Lower lobe of right lung (tissue), 2 donors: ENCODE data around the gene WNT7B. TPM values are rescaled to one million over a fixed set of nuclear protein-coding genes. Genes with fewer than 3 reads are reported as not detected.

Experiments used
- ATAC-seq, 2 donors: fragments of 200-7000 bp; cut with Tn5 transposase; one replicate each; pipeline ENCODE4 v1.9.1; 2020 to 2022; ENCODE audit warnings: mild to moderate bottlenecking in 2 of 2, moderate library complexity in 2 of 2
- DNase-seq: peaks from one replicate; pipeline ENCODE4 v3.0.0-alpha.2; 2020
- H3K27ac ChIP-seq: fragments of 200-600 bp; one replicate; pipeline ENCODE4 v1.8.0; 2022
- H3K27me3 ChIP-seq: fragments of 200-600 bp; one replicate; pipeline ENCODE4 v1.8.0; 2022; ENCODE audit warnings: low read depth
- H3K36me3 ChIP-seq: fragments of 200-600 bp; one replicate; pipeline ENCODE4 v1.8.0; 2022; ENCODE audit warnings: mild to moderate bottlenecking
- H3K4me1 ChIP-seq: fragments of 200-600 bp; one replicate; pipeline ENCODE4 v1.8.0; 2022
- H3K4me3 ChIP-seq: fragments of 200-600 bp; one replicate; pipeline ENCODE4 v1.8.0; 2022; ENCODE audit warnings: mild to moderate bottlenecking
- H3K9me3 ChIP-seq: fragments of 200-600 bp; one replicate; pipeline ENCODE4 v1.8.0; 2022
- intact Hi-C: fragments of 100-400 bp; cut with DNase I; formaldehyde crosslinking; loops from one replicate; pipeline ENCODE4 v1.11.0; 2022
- total RNA-seq: library from RNA; stranded (reverse); fragmentation: NEBNext Ultra II Directional; extraction: Animal tissue kit (Norgen Biotek cat#: 25700); gene quantifications from one replicate; pipeline ENCODE4 v1.2.1, GENCODE V29; 2021
- TF ChIP-seq, protein P1 (sequence below): fragments of 200-600 bp; IDR thresholded peaks from one replicate; pipeline ENCODE4 v1.8.0; 2022; ENCODE audit warnings: antibody characterized with exemption, mild to moderate bottlenecking
- donor health status: DM: no; HTN: yes; CAD: no; lungs with severe emphysema.

The WNT7B gene
- total RNA-seq, 1 donor from 2014 or later: 6.3 TPM

DNA sequence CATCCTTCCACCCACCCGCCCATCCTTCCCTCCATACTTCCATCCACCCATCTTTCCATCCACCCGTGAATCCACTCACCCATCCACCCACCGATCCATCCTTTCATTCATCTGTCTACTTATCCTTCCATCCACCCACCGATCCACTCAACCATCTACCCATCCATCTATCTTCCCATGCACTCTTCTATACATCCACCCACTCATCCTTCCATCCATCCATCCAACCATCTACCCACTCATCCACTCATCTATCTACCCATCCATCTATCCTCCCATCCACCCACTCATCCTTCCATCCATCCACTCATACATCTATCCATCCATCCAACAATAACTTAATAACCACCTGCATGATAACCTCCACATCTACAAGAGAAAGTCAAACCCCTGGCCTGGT is 47.3 kb downstream of the WNT7B start:
- no peaks in the 10 kb centered on the region for H3K36me3 ChIP-seq
- peaks cover 13% of the 10 kb centered on the region for H3K27me3 ChIP-seq
- no peaks in the 10 kb centered on the region for H3K9me3 ChIP-seq
- intact Hi-C loops: no loop called here
- no peaks in the 10 kb centered on the region for H3K4me1 ChIP-seq
- DNase-seq: no peak
- H3K4me3 ChIP-seq: no peak overlapping the region
- ATAC-seq: no peak
- H3K27ac ChIP-seq: no peak overlapping the region
- TF ChIP-seq, protein P1, sequence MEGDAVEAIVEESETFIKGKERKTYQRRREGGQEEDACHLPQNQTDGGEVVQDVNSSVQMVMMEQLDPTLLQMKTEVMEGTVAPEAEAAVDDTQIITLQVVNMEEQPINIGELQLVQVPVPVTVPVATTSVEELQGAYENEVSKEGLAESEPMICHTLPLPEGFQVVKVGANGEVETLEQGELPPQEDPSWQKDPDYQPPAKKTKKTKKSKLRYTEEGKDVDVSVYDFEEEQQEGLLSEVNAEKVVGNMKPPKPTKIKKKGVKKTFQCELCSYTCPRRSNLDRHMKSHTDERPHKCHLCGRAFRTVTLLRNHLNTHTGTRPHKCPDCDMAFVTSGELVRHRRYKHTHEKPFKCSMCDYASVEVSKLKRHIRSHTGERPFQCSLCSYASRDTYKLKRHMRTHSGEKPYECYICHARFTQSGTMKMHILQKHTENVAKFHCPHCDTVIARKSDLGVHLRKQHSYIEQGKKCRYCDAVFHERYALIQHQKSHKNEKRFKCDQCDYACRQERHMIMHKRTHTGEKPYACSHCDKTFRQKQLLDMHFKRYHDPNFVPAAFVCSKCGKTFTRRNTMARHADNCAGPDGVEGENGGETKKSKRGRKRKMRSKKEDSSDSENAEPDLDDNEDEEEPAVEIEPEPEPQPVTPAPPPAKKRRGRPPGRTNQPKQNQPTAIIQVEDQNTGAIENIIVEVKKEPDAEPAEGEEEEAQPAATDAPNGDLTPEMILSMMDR: no peak

DNA sequence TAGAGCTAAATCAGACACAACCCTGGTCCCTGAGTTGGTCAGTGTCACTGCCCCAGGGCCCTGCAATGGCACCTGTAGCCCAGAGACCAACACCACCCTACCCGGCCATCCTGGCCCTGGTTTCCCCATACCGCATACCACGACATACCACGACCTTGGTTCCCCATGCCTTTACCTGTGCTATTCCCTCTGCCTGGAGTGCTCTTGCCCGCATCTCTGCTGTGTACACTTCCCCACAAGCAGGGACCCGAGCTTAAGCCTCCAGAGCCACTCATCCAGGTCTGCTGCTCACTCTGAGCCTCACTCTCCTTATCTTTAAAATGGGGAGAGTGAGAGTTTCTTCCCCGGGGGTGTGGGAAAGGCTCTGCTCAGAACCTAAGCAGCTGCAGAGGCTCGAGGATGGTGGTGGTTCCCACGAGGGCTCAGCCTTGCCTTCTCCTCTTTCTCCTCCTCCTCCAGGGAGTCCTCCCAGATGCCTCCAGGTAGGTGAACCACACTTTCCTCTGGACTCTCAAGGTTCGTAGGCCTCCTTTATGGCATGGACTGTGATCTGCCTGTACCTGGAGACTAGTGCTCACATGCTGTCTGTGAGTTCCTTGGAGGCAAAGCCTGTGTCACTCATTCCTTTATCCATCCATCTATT is 48.1 kb downstream of the WNT7B start:
- TF ChIP-seq, protein P1: no peak

DNA sequence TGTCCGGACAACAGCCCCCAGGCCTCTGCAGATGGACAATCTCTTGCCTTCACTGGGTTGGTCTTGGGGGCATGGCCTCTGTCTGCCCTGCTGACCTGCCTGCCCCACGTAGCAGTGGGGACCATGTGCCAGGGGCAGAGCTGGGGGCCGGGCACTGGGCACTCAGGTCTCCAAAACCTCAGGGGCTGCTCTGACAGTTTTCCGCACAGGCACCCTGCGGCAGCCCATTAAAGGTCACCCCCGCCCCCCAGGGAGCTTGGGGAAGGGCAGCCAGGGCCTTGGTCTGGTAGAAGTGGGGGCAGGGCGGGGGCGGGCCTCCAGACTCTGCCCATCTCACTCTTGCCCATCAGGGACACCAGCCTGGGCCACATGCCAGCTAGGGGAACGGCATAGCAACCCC is 49.9 kb downstream of the WNT7B start:
- DNase-seq (no peak), ATAC-seq (no peak)
- Histone ChIP-seq H3K36me3 (no peaks in the 10 kb centered on the region), H3K4me3 (no peak overlapping the region), H3K27me3 (peaks cover 6% of the 10 kb centered on the region), H3K9me3 (no peaks in the 10 kb centered on the region), H3K27ac (no peak overlapping the region), H3K4me1 (peaks cover 4% of the 10 kb centered on the region)
- intact Hi-C loops: no loop called here
- TF ChIP-seq, protein P1: no peak

More for the DNA sequence above, 48.1 kb downstream of the WNT7B start:
- no peaks in the 10 kb centered on the region for H3K9me3 ChIP-seq
- H3K27me3 ChIP-seq: peaks cover 9% of the 10 kb centered on the region
- intact Hi-C loops: no loop called here
- no peaks in the 10 kb centered on the region for H3K36me3 ChIP-seq
- H3K27ac ChIP-seq: no peak overlapping the region
- peaks cover 4% of the 10 kb centered on the region for H3K4me1 ChIP-seq
- no peak for DNase-seq
- no peak overlapping the region for H3K4me3 ChIP-seq
- no peak for ATAC-seq

DNA sequence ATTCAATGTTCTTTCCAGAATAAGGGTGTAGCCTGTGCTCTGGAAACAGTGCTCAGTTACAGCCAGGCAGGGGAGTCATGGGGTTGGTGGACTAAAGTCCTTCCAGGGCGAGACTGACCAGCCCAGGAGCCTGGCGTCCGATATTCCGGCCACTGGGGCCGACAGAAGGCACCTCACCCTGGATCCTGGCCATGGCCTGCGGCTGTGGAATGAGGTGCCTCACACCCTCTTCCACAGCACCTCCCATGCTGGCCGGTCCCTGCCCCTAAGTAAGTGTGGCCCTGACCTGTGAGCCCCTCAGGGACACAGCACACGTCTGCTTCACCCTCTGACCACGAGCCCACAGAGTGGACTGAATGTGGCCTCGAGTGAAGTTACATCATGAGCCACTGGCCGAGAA is 50.5 kb downstream of the WNT7B start:
- H3K27ac ChIP-seq: no peak overlapping the region
- intact Hi-C loops: no loop called here
- no peak overlapping the region for H3K4me3 ChIP-seq
- H3K4me1 ChIP-seq: peaks cover 4% of the 10 kb centered on the region
- no peaks in the 10 kb centered on the region for H3K9me3 ChIP-seq
- H3K36me3 ChIP-seq: no peaks in the 10 kb centered on the region
- TF ChIP-seq, protein P1: no peak
- no peaks in the 10 kb centered on the region for H3K27me3 ChIP-seq
- ATAC-seq (no peak), DNase-seq (no peak)

DNA sequence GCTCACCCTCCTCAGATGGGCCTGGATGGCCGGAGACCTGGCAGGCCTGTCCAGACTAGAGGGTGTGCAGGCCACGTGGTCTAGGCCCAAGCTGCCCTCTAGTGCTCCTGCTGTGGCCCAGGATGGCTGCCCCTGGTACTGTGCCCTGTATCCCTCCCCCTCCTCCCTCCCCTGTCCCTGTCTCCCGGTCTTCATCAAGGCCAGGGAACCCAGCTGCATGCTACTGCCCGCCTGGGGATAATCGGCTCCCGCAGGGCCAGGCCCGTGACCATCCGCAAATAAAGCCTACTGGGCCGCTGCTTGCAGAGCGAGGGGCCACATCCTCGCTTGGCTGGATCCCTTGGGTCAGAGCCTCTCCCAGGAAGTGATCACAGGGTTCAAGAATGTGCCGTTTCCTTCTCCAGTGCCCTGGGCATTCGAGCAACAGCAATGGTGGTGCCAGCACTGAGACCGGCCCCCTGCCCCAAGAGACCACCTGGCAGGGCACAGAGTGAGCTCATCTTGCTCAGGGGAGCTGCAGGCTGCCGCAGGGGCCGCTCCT is 51.1 kb downstream of the WNT7B start:
- TF ChIP-seq, protein P1: no peak
- intact Hi-C loops: no loop called here
- Histone ChIP-seq H3K4me1 (peaks cover 4% of the 10 kb centered on the region), H3K4me3 (no peak overlapping the region), H3K27ac (no peak overlapping the region), H3K9me3 (no peaks in the 10 kb centered on the region), H3K27me3 (no peaks in the 10 kb centered on the region), H3K36me3 (no peaks in the 10 kb centered on the region)
- ATAC-seq (no peak), DNase-seq (no peak)
